DMS 273 (cell line): ENCODE results near the gene METTL21A.
A peak's percentile ranks its signal among the peaks of the same experiment; 100 is the strongest.

ENCODE experiments used
- DNase-seq: peaks from one replicate; lab custom pipeline; 2025; ENCODE audit not compliant: unreplicated experiment; lab: John Stamatoyannopoulos, UW

Gene METTL21A

DNA sequence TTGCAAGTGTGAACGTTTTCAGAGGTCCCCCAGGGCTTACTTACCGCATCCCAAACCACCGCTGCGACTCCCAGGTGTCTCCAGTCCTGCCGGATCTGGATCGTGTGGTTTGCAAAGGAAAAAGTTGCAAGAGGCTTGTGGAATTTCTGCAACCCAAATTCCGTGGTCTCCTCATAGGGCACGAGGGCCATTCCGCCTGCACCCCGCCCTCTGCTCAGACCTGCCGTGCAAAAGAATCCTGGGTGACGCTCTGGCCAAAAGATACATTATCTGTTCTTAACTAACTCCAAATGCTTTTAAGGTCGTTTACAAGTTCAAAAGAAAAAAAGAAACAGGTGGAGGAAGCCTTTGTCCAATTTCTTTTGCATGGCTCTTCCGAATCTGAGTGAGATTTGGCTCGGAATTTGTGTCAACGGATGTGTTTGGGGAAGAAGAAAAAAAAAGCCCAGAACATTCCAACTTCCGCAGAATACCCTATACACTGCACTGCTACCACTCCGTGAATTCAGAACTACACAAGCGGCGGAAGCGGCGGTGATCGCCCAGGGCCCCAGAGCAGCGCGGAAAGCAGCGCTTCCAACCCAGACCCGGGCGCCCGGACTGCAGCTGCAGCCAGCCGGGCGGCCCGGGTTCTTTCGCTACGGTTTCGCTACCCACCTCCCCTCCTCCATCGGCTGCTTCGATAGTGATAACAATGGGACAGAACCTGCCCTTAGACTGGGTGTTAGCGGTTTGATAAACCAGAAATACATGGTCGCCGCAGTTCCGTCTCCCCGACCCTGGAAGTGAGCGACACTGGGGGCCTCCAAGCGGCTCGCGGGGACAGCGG, 795 bp downstream of the METTL21A start:
- peak; percentile 78 for DNase-seq

DNA sequence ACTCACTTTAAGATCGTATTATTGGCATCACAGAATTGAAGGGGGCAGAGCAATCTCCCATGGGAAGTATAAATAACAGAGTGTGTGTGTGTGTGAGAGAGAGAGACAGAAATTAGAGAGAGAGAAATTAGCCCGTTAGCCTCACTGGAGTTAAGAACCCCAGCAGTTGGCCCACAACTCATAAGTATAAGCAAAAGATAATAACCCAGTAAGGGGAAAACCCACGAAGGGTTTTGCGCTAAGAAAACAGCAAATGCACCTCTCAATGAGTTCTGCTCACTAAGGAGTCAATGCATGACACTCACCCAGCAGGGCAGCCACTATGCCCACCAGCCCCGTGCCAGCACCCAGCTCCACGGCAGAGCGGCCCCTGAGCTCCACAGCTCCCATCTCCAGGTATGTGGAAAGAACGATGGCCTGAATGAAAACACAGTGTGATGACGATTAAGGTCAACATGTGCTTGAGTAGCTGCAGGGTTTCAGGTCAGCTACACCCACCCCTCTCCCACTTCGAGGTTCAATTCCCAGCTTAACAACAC, 3.6 kb downstream of the METTL21A start:
- DNase-seq: no peak

DNA sequence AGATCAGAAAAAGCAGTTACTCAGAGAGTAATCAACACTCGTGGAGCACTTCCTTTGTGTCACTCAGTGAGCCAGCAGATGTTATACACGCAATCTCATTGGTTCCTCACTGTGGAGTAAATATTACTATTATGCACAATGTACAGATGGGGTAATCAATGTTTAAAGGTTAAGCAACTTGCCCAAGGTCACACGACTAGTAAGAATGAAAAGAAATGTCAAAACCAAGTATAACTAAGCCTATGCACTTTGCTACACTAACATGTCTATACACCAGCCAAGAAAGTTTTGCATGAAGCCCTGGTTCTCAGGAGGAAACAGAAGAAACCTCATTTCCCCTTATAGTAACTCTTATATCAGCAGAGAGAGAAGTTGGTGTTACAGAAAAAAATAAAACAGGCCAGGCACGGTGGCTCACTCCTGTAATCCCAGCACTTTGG, 5.4 kb downstream of the METTL21A start:
- no peak for DNase-seq

DNA sequence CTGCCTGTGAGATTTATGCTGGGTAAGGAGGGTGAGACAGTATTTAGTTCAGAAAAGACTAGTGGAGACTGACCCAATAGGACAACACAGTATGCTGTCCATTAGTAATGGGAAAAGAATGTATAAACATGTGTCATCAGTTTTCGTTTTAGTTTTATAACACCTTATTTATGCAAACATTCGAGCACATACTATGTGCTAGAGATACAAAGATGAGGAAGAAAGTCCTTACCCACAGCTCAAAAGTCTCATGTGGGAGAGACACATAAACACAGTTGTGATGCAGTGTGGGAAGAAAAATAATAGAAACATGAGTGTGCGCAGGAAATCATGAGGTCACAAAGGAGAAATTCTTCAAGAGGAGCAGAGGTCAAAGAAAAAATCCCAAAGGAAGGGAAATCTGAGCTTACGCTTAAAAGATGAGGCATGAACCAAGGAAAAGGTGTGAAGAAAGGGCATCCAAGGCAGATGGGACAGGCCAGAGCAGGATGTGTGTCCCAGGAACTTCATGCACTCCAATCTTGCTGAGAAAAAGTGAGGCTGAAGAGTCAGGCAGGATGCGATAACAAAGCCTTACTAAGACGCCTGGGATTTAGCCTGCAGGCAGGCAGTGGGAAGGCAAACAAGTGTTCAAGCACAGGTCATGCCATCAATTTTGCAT, 8.1 kb downstream of the METTL21A start:
- DNase-seq: no peak

GRCh38 chr2:207616185-207616584, 9.0 kb downstream of the METTL21A start:
- DNase-seq: no peak

GRCh38 chr2:207614824-207615223, 10.4 kb downstream of the METTL21A start:
- no peak for DNase-seq

DNA sequence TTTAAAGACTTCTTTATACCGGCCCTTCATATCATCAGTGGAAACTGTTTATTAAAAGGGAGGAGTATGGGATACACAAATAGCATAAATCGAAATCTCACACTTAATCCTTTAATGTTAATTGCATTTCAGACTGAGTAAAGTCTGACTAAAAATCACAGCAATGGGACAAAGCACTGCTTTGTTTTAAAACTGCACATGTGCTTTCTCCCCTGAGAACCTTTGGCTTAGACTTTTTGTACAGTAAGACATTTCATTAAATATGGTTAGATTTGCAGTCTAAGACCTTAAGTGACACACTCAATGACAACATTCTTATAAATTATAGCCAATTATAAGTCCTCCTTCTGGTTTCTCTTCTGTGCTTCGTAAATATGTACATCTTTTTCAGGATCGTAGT, 12.5 kb downstream of the METTL21A start:
- DNase-seq: no peak

- no peak for DNase-seq
Measured at GRCh38 chr2:207606829-207607228, 18.4 kb downstream of the METTL21A start.

DNA sequence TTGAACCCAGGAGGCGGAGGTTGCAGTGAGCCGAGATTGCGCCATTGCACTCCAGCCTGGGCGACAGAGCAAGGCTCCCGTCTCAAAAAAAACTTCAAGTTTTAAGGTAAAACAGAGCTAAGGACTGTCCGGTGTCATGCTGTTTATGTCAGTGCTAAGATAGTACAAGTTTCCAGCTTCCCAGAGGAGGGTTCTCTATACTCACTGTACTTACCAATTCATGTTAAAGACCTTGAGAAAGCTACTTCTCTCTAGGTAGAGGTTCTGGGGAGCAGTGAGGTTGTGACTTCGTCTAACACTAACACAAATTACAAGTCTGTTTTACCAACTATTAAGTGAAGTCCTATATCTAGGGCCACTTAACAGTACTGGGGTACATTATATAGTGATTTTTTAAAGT, 18.8 kb downstream of the METTL21A start:
- DNase-seq: no peak

DNA sequence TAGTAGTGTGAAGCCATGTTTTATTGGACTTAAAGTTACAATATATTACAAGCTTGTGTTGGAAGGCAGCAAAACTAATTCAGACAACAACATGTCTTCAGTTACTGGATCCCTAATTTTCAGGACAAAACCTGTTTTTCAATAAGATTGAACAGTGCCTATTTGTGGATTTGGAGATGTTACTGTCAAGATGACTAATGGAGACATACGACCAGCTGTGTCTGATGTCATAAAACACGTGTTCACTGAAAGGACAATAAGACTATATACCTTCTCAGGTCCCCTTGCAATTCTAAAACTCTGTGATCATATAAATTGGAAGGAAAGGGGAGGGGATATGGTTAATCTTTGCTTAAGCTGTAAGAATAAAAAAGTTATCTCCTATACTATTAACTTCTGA, 21.7 kb downstream of the METTL21A start:
- DNase-seq: no peak

DNA sequence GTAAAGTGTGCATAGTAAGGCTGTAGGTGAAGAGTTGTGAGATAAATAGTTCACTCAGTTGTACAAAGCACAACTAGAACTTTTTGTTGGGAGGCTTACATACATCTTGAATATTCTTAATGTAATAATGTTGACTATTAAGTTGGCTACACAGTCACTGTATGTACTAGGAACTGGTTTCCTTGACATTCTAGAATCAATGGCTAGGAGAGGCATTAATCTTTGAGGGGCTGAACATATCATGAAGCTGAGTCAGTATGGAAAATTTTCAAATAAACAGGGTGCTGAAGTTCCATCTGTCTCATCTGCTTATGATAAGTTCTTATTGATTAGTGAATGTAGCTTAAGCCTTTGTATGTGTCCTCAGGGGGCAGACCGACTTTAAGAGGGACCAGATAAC, 23.4 kb downstream of the METTL21A start:
- DNase-seq: no peak

GRCh38 chr2:207600231-207600630, 25.0 kb downstream of the METTL21A start:
- DNase-seq: no peak

DNA sequence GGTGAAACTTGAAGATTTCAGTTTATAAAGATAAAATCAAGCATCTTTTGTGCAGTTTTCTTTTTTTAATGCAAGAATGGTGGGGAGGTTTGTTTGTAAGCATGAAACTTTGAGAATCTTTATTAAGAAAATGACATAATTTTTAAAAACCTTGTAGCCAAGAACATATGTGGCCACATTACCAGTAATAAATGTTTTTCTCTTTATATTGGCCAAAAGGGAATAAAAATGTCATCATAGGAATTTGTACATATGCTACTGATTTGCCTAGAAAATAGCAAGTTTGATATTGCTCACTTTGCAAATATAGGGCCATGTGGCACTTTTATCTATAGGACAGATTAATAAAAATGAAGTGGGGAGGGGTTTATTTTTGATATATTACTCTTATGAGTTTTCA, 25.6 kb downstream of the METTL21A start:
- DNase-seq: no peak

GRCh38 chr2:207594731-207595130, 30.5 kb downstream of the METTL21A start:
- DNase-seq: no peak

- no peak for DNase-seq
Measured at GRCh38 chr2:207594264-207594663, 30.9 kb downstream of the METTL21A start.

DNA sequence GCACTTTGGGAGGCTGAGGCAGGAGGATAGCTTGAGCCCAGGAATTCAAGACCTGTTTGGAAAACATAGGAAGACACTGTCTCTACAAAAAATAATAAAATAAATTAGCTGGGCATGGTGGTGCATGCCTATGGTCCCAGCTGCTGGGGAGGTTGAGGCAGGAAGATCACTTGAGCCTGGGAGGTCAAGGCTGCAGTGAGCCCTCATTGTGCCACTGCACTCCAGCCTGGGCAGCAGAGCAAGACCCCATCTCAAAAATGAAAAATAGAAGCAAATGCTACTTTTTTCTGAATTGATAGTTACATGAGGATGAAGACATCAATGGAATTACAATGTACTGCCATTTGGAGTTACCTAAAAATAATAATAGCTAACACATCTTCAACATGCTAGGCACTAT, 31.9 kb downstream of the METTL21A start:
- no peak for DNase-seq

DNA sequence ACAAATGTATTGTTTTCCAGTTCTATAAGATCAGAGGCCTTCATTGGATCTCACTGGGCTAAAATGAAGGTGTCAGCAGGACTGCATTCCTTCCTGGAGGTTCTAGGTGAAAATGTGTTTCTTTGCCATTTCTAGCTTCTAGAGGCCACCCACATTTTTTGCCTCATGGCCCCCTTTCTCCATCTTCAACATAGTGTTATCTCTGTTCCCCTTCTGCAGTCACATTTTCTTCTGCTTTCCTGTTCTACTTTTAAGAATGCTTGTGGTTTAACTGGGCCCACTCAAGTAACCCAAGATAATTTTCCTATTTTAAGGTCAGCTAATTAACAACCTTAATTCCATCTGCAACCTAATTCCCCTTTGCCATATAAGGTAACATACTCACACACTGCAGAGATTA, 36.1 kb downstream of the METTL21A start:
- no peak for DNase-seq

- DNase-seq: no peak
Measured at GRCh38 chr2:207587305-207587704, 37.9 kb downstream of the METTL21A start.

GRCh38 chr2:207584952-207585351, 40.2 kb downstream of the METTL21A start:
- no peak for DNase-seq

DNA sequence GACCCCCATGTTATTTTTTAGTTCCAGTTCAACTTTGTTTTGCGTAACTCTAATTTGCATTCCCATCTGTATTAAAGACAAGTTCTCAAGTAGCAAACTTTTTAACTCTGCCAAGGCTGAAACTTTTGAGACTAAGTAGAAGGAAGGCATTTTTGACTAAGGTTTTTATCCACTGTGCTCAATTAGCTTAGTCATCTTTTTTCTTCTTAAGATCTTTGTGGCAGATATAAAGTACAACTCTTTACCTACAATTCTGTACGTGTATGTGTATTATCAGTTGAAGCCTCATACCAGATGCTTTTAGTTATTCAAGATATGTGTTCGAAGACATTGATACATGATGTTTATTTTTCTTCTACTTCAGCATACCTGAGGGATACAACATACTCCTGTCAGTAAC, 53.8 kb downstream of the METTL21A start:
- no peak for DNase-seq

GRCh38 chr2:207567671-207568070, 57.5 kb downstream of the METTL21A start:
- no peak for DNase-seq
